ENCODE results near the gene SOX6.
A peak's percentile ranks its signal among the peaks of the same experiment; 100 is the strongest.
"Not testable (repeated sequence)": the region's sequence is repeated elsewhere in the genome, so short reads cannot be mapped to it uniquely, and the experiment has no call there.

Gene SOX6

DNA sequence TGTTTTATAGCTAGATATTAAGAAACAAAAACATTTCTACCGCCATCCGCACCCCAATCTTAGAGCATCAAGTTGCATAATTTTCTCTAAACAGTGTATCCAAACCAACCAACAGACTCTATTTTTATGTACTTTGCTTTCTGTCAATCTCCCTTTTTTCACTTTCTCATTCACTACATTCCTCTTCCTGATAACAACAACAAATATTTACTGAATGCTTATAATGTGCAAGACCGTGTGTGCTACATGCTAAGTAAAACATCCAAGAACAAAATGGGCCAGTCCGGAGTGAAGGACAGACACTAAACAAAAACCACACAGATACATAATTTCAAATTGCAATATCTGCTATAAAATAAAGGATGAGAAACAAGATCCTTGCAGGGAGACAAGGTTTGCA, 38.6 kb upstream of the SOX6 start:
- no peak for TF ChIP-seq CTCF (IDR thresholded peaks at IDR 0.05; ENCODE audit: insufficient read depth, missing control alignments)
- FAIRE-seq (no peak), DNase-seq (ENCODE audit: insufficient read length, low spot score) (no peak)

DNA sequence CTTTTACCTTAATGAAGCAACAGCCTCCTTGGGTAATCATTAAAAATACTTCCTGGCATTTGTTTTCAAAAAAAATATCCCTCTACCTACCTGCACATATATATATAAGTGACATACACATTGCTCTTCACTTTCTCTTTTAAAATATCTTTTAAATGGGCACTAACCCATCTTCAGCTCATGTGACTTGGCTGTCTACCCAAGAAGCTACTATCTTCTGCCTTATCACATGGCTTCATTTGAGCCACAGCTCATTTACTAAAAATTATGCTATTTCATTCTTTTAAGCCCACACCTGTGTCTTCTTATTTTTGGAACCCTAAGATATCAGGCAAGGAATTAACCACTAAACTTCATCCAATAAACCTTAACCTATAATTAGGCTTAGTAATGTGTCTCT, 37.0 kb upstream of the SOX6 start:
- DNase-seq (ENCODE audit: insufficient read length, low spot score): no peak
- FAIRE-seq: peak; percentile 25
- no peak for TF ChIP-seq CTCF (IDR thresholded peaks at IDR 0.05; ENCODE audit: insufficient read depth, missing control alignments)

GRCh38 chr11:16392616-16393015, 36.3 kb upstream of the SOX6 start:
- DNase-seq (ENCODE audit: insufficient read length, low spot score) (no peak), FAIRE-seq (no peak)
- no peak for TF ChIP-seq CTCF (IDR thresholded peaks at IDR 0.05; ENCODE audit: insufficient read depth, missing control alignments)

GRCh38 chr11:16390826-16391225, 34.5 kb upstream of the SOX6 start:
- not testable (repeated sequence) for DNase-seq (ENCODE audit: insufficient read length, low spot score); FAIRE-seq

GRCh38 chr11:16385099-16385498, 28.8 kb upstream of the SOX6 start:
- TF ChIP-seq CTCF (IDR thresholded peaks at IDR 0.05; ENCODE audit: insufficient read depth, missing control alignments): no peak
- no peak for DNase-seq (ENCODE audit: insufficient read length, low spot score)
- no peak for FAIRE-seq

GRCh38 chr11:16382638-16383380, 26.5 kb upstream of the SOX6 start:
- no peak for DNase-seq (ENCODE audit: insufficient read length, low spot score)
- FAIRE-seq: no peak
- TF ChIP-seq CTCF (IDR thresholded peaks at IDR 0.05; ENCODE audit: insufficient read depth, missing control alignments): no peak

DNA sequence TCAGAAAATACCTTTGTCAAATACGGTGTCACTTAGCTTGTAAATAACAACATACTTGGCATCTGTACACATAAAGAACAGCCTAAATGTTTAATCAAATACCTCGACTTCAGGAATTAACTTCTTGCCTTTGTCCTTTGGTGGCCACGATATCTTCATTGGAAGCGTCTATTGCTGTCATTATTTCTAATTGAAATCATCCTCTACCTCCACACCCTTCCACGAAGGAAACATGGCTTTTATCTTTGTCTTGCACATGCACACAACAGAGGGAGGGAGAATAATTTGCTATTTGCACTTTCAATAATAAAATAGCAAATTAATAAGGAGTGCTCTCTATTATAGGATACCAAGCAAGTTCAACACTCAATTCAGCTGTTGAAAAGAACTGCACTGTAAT, 25.8 kb upstream of the SOX6 start:
- no peak for FAIRE-seq
- no peak for TF ChIP-seq CTCF (IDR thresholded peaks at IDR 0.05; ENCODE audit: insufficient read depth, missing control alignments)
- no peak for DNase-seq (ENCODE audit: insufficient read length, low spot score)
